Activated T-helper 1 cell treated with anti-CD3 and anti-CD28 coated beads, Interleukin-2, amount 50 U/mL, for 16 hours (primary cell): ENCODE data around the gene ANAPC16.
"Not testable (repeated sequence)": the region's sequence is repeated elsewhere in the genome, so short reads cannot be mapped to it uniquely, and the experiment has no call there.

Experiments used
- DNase-seq, 2 donors: peaks; one replicate each; pipeline ENCODE4 v3.0.0-alpha.2; 2020; ENCODE audit warnings: low read depth in 1 of 2, low spot score in 1 of 2

Gene ANAPC16

DNA sequence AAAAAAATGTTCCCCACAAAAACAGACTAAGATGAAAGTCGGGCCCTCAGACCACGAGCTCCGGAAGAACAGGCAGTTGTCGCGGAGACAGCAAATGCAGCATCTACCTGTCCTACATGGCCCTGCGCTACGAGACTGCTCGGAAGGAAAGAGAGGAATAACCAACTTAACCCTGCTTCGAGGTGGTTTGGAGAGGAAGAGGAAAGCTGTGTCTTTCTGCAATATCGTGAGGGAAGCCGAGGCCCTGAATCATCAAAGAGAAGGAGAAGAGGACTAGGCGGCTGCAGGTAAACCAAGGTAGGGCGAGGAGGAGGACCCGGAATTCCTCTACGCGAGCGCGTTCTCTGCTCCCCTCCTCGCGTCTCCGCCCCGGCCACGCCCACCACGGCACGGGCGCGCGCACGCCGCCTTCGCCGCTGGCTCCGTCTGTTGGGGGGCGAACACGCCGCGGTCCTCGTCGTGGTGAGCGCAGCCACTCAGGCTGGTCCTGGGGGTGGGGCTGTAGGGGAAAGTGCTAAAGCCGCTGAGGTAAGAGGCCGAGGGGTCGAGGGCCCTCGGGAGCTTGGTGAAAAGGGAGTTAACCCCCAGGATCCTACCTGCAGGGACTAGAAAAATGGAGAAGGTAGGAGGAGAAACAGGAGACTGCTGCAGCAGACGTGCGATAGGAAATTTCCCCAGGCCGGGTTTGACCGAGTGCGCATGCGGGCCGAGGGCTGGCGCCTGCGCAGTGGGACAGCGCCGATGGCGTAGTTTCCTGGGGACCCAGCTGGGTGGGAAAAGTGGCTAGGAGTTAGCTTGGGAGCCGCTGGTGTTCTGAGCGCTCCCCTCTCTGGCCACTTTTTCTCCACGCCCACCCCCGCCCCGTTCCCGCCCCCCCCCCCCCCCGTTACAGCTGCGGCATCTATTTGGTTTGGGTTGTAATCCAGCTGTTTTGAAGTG lies at the start of gene ANAPC16, which contains the start of gene ASCC1:
Gene ANAPC16 (plus strand): TSS at position 402 of the 939 bp plus-strand sequence. CDS start 7,903 bp downstream, outside the sequence.
Gene ASCC1 (minus strand): TSS at position 666 of the 939 bp plus-strand sequence. CDS start 2,978 bp downstream, outside the sequence.
- peak; percentile 90 to 94 for DNase-seq

DNA sequence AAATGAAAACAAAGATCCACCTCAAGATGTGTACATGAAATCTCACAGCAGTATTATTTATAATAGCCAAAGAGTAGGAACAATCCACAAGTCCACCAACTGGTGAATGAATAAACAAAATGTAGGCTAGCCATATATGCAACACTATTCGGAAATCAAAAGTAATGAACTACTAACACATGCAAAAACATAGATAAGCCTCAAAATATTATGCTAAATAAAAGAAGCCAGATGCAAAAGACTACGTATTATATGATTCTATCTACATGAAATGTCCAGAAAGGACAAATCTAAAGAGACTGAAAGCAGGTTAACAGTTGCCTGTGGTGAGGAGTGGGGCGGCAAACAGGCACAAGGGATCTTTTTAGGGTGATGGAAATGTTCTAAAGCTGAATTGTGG lies 48.7 kb upstream of the ANAPC16 start:
- DNase-seq, result no peak

DNA sequence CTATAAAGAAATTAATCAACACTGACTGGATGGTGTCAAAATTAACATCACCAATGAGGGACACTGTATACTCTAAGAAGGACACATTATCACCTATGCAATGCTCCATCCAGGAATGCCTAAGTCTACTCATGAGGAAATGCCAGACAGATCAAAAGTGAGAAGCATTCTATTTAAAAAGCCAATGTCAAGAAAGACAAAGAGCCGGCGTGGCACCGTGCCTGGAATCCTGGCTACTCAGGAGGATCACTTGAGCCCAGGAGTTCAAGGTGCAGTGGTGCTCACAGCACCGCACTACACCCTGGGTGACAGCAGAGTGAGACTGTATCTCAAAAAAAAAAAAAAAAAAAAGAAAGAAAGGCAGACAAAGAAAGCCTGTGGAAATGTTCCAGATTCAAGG lies 45.5 kb upstream of the ANAPC16 start:
- no peak for DNase-seq

DNA sequence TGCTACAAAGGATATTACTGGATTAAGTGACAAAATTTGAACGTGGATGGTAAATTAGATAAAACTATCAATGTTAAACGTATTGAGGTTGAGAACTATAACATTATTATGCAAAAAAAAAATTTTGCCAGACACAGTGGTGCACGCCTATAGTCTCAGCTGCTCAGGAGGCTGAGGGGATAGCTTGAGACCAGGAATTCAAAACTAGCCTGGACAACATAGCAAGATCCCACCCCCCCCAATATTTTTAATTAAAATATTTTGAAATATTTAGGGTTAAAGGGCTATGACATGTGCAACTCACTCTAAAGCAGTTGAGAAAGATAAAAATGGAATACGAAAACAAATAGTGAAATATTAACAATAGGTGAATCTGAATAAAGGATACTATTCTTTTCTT lies 45.1 kb upstream of the ANAPC16 start:
- DNase-seq, result no peak

DNA sequence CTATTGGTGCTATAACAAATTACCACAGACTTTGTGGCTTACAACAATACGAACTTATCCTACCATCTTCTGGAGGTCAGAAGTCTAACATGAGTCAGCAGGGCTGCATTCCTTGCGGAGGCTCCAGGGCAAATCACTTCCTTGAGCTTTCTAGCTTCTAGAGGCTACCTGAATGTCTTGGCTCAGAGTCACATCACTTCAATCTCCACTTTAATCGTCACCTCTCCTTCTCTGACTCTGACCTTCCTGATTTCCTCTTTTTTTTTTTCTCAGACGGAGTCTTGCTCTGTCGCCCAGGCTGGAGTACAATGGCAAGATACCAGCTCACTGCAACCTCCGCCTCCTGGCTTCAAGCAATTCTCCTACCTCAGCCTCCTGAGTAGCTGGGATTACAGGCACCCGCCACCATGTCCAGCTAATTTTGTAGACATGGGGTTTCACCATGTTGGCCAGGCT lies 44.6 kb upstream of the ANAPC16 start:
- DNase-seq, result no peak

DNA sequence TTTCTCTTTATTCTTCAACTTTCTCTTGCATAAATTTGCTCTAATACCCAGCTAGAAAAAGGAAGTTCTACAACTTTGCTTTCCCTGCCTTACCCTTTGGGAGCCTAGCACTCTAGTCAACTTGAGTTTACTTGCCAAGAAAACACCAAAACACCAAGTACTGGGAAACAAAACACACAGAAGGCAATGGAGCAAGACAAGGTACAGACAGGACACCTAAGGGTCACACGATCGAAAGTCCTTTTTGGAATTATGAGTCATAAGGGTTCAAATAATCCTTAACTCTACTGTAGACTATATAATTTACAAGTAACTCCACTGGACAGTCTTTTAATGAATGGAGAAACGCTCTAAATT lies 42.6 kb upstream of the ANAPC16 start:
- DNase-seq, result no peak

DNA sequence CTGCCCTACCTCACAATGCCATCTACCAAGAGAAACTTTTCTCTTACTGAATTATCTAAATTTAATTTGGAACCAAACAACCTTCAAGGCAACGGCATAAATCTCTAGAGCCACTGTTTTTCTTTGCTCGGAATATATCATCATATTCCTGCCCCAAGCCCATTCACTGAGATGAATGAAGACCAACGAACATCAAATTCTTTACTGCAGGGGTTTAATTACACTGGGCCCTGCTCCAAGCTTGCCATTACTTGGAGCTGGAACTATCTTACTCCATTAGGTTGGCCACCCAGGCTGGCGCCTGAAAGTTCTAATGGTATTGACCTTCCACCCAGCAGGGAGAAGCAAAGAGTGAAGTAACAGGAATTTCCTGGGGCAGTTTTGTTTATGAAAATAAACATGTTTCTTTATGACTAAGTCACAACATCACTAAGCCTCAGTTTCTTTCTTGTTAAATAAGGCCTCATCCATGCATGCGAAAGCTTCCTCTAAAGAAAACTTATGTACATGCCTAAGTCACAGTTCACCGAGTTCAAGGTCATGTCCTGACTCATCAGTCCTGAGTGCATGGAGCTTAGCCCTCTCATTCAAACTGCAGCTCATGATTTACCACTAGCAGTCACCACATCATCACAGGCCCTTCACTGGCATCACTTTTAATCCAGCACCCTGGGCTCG lies 42.1 kb upstream of the ANAPC16 start:
- no peak for DNase-seq

DNA sequence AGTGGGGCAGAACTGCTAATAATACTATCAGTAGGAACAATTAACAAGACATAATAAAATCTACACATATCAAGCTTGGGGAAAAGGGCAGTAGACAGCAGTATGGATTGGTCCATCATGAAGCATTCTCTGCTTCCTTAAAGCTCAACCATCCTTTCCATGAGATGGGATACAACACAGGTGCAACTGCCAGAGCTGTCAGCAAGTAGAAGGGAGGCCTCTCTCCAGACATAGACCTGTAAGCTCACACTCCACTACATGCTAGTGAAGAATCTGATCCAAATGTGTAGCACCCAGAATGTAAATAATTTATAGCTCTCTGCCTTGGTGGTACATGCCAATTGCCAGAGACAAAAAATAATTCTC lies 41.5 kb upstream of the ANAPC16 start:
- DNase-seq, result no peak

DNA sequence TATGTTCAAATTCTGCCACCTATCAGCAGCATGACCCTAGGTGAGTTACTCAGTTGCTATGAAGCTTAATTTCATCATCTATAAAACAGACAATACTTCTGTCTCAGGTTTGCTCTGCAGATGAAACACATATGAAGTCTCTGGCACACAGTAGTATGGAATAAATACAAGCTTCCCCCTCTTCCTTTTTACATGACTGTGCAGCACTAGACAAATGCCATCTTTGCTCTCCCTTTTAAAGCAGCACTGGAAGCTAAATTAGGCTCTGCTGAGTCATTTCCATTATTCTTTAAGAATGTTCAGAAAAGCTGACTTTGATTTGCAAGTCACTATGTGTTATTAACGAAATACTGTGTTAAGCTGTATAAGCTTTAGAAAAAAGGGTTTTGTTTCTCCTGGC lies 40.7 kb upstream of the ANAPC16 start:
- no peak for DNase-seq

DNA sequence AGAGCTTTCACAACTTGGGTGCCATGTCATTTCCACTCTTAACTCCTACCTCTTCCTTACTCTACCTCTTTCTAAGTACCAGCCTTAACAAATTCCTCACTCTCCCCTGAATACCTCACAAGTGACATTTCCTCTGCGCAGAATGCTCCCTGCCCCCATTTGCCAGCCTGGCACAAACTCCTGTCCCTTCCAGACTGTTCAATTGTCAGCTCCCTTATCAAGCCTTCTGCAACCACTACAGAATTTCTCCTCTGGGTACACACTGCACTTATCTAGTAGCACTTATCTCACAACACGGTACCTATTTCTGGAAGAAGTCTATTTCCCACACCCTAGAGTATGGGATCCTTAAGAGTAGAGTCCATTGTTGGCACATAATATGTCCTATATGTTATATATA lies 39.1 kb upstream of the ANAPC16 start:
- DNase-seq, result no peak

DNA sequence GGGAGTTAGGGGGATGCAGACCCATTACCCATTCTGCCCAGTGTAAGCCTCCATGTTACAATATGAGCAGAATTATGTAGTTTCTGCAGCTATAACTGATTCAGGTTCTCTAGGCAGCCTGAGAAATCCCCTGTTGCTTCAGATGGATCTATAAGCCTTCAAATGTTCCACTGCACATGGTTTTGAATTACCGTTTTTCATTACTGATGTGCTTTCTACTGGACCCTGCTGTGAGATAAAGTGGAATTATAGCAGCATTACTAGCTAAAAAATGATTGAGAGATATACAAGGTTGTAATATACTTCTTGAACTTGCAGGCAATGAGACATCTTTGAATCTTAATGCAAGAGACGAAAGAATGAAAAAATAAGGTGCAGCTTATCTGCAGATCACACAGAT lies 38.4 kb upstream of the ANAPC16 start:
- no peak for DNase-seq

DNA sequence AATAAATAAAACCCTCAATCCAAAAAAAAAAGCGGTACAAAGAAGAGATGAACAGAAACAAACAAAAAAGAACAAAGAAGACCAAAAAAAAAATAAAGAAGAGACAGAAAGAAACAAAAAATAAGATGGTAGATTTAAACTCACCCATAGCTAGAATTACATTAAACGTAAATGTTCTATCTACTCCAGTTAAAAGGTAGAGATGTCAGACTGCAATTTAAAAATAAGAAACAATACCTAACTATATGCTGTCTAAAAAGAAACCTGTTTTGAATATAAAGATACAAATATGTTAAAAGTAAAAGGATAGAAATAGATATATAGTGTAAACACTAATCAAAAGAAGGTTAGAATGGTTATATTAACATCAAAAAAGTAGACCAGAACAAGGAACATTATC lies 31.7 kb upstream of the ANAPC16 start:
- no peak for DNase-seq

DNA sequence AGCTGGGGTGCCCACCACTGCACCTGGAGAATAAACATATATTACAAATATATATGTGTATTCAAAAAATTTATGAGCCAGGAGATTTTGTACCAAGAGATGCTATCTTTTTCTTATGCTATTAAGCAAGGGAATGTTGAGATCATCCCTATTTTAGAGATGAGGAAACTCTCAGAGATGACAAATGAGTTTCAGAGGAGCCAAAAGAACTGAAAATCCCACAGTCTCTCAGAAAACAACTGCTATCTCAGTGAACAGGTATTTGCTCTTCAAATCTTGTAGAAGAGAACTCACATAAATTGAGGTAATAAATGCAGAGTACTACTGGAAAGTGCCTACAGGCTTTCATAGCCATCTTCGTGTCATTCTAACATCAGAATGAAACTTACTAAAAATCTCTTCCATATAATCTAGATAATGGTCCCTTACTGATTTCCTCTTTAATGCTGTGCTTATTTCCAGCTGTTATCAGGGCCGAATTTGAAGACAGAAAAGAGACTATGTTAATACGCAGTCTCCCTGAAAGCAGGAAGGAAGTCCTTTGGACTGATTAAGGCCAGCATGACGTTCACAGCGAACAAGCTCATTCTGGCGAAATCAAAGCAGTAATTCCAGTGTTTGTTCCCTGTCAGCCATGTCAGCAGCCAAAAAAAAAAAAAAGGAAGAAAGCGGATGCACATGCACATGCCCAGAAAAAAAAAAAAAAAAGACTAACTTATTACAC lies 29.4 kb upstream of the ANAPC16 start:
- no peak for DNase-seq

DNA sequence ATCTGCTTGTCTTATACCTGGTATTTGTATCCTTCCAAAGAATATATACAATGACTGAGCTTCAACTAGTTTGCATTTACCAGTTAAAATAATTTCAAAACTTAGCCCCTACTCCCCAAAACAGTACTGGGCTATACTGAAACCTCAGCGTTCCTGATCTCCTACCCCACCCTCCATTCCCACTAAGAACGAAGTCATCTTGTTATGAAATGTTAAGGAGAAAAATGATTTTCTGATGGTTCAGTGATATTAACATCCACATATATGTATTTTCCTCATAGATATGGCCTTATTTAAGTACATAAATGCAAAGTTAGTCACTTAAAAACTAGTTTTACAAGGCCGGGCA lies 28.9 kb upstream of the ANAPC16 start:
- DNase-seq, result no peak

DNA sequence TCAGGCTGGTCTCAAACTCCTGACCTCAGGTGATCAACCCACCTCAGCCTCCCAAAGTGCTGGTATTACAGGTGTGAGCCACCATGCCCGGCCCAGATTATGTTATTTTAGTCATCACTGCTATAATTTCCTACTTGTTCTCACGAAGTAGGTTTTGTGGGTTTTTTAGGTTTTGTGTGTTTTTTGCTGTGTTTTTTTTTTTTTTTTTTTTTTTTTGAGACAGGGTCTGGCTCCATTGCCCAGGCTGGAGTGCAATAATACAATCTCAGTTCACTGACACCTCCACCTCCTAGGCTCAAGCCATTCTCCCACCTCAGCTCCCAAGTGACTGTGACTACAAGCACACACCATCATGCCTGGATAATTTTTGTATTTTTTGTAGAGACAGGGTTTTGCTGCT lies 20.9 kb upstream of the ANAPC16 start:
- no peak for DNase-seq

DNA sequence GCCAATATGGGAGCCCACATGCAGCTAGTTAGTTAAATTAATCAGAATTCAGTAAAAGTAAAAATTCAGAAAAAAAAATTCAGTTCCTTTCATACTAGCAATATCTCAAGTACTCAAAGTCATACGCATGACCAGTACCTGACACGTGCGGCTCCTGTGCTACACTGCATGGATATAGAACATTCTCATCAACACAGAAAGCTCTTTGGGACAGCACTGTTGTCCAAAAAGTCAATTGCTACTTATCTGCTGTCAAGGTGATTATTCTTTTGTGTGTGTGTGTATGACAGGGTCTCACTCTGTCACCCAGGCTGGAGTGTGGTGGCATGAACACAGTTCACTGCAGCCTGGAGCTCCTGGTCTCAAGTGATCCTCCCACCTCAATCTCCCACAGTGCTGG lies 14.9 kb upstream of the ANAPC16 start:
- no peak for DNase-seq

DNA sequence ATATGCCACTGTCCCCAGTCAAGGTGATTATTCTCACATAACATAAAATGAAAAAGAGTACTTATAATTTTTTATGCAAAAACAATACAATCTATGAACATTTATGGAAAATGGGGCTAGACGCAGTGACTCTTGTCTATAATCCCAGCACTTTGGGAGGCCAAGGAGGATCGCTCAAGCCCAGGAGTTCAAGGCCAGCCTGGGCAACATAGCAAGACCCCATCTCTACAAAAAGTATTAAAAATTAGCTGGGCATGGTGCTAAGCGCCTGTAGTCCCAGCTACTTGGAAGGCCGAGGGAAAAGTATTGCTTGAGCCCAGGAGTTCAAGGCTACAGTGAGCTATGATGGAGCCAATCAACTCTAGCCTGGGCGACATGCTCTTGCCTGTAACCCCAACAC lies 14.5 kb upstream of the ANAPC16 start:
- no peak for DNase-seq

DNA sequence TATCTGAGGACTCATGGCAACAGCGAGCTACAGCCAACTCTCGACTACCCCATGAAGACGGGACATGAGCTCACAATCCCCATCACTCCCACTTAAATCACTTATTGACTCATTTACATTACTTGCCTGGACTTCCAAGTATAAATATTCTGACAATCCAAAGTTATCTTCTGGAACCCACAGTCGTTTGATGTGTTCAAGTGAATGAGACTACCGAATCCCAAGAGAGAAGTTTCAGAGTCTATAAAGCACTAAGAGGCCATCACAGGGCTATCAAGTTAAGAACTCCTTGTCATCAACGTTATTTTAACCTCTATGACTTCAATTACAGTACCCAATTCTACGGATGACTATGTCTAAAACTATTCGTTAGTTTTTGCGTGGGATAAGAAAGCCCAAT lies 11.5 kb upstream of the ANAPC16 start:
- DNase-seq, result no peak

DNA sequence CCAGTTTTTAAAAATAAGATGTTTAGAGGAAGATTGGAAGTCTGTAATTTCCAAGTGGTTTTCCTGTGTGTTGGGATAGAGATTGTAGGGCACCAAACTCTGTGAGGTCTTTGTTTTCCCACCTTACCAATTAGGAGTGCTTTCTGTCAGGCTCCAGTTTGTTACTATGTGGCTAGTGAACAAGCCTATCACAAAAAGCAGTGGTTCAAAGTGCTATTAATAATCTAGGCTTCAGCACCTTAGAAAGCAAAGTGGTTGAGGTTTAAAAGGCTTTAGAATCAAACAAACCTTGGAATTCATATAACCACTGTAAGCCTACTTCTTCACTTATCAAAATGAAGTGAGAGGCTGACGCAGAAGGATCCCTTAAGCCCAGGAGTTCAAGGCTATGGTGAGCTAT lies 11.1 kb upstream of the ANAPC16 start:
- DNase-seq, result no peak

DNA sequence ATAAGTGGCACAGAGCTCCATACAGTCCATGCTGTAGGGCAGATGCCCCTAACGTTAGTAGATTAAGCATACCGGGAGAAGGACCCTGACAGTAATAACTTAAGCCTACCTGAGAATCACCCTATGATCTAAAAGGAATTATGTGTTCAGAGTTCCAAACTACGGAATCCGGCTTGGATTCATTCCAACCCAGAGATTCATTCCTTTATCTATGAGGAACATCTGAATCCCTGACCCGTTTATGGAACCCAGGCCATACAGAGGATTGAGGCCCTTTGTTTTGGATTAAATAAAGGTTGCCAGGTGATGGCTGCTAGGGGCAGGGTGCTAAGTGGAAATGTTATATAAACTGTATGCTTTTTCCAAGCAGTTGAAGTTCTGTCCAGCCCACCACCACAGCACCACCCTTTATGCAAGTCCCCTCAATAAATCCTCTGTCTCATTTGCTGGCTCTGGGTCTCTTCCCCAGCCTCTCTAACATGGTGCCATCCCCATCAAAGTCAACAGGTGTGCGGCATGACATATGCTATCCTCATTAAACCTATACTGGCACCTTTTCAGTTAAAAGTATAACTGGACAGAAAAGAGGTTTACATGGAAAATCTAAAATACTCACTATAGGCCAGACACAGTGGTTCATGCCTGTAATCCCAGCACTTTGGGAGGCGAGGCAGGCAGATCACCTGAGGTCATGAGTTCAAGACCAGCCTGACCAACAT lies 9.1 kb upstream of the ANAPC16 start:
- no peak for DNase-seq

DNA sequence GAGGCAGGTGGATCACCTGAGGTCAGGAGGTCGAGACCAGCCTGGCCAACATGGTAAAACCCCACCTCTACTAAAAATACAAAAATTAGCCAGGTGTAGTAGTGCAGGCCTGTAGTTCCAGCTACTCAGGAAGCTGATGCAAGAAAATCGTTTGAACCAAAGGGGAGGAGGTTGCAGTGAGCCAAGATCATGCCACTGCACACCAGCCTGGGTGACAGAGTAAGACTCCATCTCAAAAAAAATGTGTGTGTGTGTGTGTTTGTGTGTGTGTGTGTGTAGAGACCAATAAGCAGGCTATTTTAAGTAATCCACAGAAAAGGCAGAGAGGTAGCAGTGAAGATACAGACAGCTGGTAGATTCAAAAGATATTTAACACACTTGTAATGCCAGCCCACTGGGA lies 7.3 kb upstream of the ANAPC16 start:
- not testable (repeated sequence) for DNase-seq
